Caco-2 (cell line): ENCODE data around the gene IGSF21. TPM values are rescaled to one million over a fixed set of nuclear protein-coding genes. Genes with fewer than 3 reads are reported as not detected.

Source experiments
- BruUV-seq: library from RNA; stranded (reverse); fragments of 400-500 nt; replicated peaks from 2 replicates; lab custom pipeline; 2021; lab: Mats Ljungman, UMichigan
- CTCF ChIA-PET: fragments of 300-600 bp; sonication (Branson Sonifier 250); formaldehyde crosslinking; loops from one replicate; lab custom pipeline; 2022; ENCODE audit warnings: antibody characterized with exemption; lab: Charles Lee
- POLR2A ChIA-PET: fragments of 300-600 bp; sonication (Branson Sonifier 250); formaldehyde crosslinking; loops from one replicate; lab custom pipeline; 2022; ENCODE audit warnings: antibody characterized with exemption; lab: Charles Lee
- DNase-seq, 2 experiments: peaks; one replicate each; pipeline versions ENCODE4 v3.0.0 to v3.0.0-alpha.2; 2020 to 2022
- H3K27me3 ChIP-seq: replicated peaks from 2 replicates; pipeline ENCODE4 v1.6.0; 2011; ENCODE audit warnings: low read length; ENCODE audit not compliant: control insufficient read depth, insufficient read depth
- H3K36me3 ChIP-seq: 2 replicates; pipeline ENCODE4 v1.5.1; 2011; ENCODE audit warnings: low read length; ENCODE audit not compliant: control insufficient read depth, insufficient read depth
- H3K4me1 ChIP-seq: fragments of 250-450 bp; sonication (Bioruptor Pico); 2 replicates; pipeline ENCODE4 v1.5.1; 2020; ENCODE audit warnings: mild to moderate bottlenecking
- H3K4me3 ChIP-seq: 2 replicates; pipeline ENCODE4 v1.5.1; 2011; ENCODE audit warnings: low read depth, mild to moderate bottlenecking, control low read depth, low read length
- H3K9me3 ChIP-seq: fragments of 250-450 bp; sonication (Bioruptor Pico); 2 replicates; pipeline ENCODE4 v1.5.1; 2020; ENCODE audit warnings: mild to moderate bottlenecking, moderate library complexity
- H3K27ac Mint-ChIP-seq: one replicate; pipeline ENCODE4 v1.8.0; 2022; ENCODE audit warnings: mixed read lengths; ENCODE audit not compliant: unreplicated experiment
- H3K27me3 Mint-ChIP-seq: one replicate; pipeline ENCODE4 v1.8.0; 2022; ENCODE audit warnings: mixed read lengths; ENCODE audit not compliant: insufficient read depth, unreplicated experiment
- H3K36me3 Mint-ChIP-seq: one replicate; pipeline ENCODE4 v1.8.0; 2022; ENCODE audit warnings: mild to moderate bottlenecking, mixed read lengths; ENCODE audit not compliant: insufficient read depth, unreplicated experiment
- H3K4me1 Mint-ChIP-seq: one replicate; pipeline ENCODE4 v1.8.0; 2022; ENCODE audit warnings: low read depth, mixed read lengths; ENCODE audit not compliant: unreplicated experiment
- H3K4me3 Mint-ChIP-seq: one replicate; pipeline ENCODE4 v1.8.0; 2022; ENCODE audit warnings: mild to moderate bottlenecking, moderate library complexity, mixed read lengths; ENCODE audit not compliant: unreplicated experiment
- H3K9me3 Mint-ChIP-seq: one replicate; pipeline ENCODE4 v1.8.0; 2022; ENCODE audit warnings: mixed read lengths; ENCODE audit not compliant: unreplicated experiment
- intact Hi-C: fragments of 100-400 bp; cut with micrococcal nuclease; formaldehyde crosslinking; loops from one replicate; pipeline ENCODE4 v1.10.0; 2022; ENCODE audit not compliant: unreplicated experiment
- total RNA-seq: library from RNA; stranded (reverse); gene quantifications from 2 replicates; pipeline ENCODE4 v1.2.3, GENCODE V29; 2022
- TF ChIP-seq, protein P1 (sequence below), 2 experiments: fragments of 200-600 bp in 1 of 2; IDR thresholded peaks; 1 replicate in 1 of 2; 2 replicates in 1 of 2; pipeline versions ENCODE4 v1.5.1 to v1.8.0; 2011 to 2022; ENCODE audit warnings: antibody characterized with exemption in 1 of 2, control low read depth in 1 of 2, inconsistent platforms in 1 of 2, low read depth in 1 of 2, low read length in 1 of 2, mild to moderate bottlenecking in 1 of 2, moderate library complexity in 1 of 2; ENCODE audit not compliant: insufficient read depth in 1 of 2, severe bottlenecking in 1 of 2, unreplicated experiment in 1 of 2

Gene IGSF21
- total RNA-seq, 1 experiment from 2014 or later, result not detected

DNA sequence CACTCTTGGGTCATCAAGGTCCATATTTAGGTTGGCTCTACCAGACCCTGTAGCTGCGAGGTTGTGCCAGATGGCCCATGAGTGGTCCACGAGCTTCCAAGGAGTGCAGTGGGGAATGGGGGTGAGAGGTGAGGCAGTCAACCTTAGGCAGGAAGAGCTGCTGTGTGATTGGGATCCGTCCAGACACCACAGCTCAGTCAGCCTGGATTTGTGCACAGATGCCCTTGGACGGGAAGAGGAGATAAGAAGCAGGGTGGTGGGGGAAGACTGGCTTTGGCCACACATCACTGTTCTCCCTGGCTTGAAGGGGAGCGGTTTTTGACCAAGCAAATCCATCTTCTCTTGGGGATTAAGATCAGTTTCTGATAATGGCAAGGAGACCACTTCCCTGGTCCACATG, 130.6 kb downstream of the IGSF21 start:
- TF ChIP-seq, protein P1, sequence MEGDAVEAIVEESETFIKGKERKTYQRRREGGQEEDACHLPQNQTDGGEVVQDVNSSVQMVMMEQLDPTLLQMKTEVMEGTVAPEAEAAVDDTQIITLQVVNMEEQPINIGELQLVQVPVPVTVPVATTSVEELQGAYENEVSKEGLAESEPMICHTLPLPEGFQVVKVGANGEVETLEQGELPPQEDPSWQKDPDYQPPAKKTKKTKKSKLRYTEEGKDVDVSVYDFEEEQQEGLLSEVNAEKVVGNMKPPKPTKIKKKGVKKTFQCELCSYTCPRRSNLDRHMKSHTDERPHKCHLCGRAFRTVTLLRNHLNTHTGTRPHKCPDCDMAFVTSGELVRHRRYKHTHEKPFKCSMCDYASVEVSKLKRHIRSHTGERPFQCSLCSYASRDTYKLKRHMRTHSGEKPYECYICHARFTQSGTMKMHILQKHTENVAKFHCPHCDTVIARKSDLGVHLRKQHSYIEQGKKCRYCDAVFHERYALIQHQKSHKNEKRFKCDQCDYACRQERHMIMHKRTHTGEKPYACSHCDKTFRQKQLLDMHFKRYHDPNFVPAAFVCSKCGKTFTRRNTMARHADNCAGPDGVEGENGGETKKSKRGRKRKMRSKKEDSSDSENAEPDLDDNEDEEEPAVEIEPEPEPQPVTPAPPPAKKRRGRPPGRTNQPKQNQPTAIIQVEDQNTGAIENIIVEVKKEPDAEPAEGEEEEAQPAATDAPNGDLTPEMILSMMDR (IDR thresholded peaks at IDR 0.05; ENCODE audit: insufficient read depth in 1 of 2, low read depth in 1 of 2, low read length in 1 of 2, severe bottlenecking in 1 of 2, unreplicated experiment in 1 of 2), result no peak
- Histone ChIP-seq H3K4me1 (no peaks in the 10 kb centered on the region), H3K36me3 (no peaks in the 10 kb centered on the region), H3K9me3 (no peaks in the 10 kb centered on the region), H3K27me3 (no peaks in the 10 kb centered on the region), H3K4me3 (no peak overlapping the region)
- intact Hi-C loops, result no loop called here
- H3K9me3 Mint-ChIP-seq, result no peaks in the 10 kb centered on the region
- no peak overlapping the region for H3K27ac Mint-ChIP-seq
- no peak overlapping the region for H3K4me3 Mint-ChIP-seq
- DNase-seq, result no peak
- ChIA-PET POLR2A (no interaction called here), CTCF (no interaction called here)
- peaks cover 23% of the 10 kb centered on the region for H3K27me3 Mint-ChIP-seq
- no peaks in the 10 kb centered on the region for H3K4me1 Mint-ChIP-seq
- no peaks in the 10 kb centered on the region for H3K36me3 Mint-ChIP-seq
- no TSS peak for BruUV-seq

DNA sequence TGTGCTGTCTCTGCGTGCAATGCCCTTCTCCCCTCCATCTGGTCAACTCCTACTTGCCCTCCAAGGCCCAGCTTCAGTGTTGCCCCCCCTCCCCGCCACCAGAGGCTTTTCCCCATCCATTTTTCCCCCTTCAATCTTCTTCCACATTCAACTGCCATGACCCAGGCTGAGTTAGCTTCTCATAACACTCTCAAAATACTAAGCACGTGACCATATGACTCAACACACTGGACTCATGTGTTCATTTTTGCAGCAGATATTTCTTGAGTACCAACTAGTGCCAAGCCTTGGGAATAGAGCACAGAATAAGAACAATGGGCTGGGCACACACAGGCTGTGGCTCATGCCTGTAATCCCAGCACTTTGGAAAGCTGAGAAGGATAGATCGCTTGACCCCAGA, 132.1 kb downstream of the IGSF21 start:
- H3K9me3 ChIP-seq, result no peaks in the 10 kb centered on the region
- no peaks in the 10 kb centered on the region for H3K27me3 ChIP-seq
- H3K27ac Mint-ChIP-seq, result no peak overlapping the region
- H3K4me3 ChIP-seq, result no peak overlapping the region
- intact Hi-C loops, result no loop called here
- no TSS peak for BruUV-seq
- H3K4me3 Mint-ChIP-seq, result no peak overlapping the region
- CTCF ChIA-PET, result interaction anchor here (0.6 kb wide), 1 partner anchor 15 kb away, joined by 4 read pairs; no protein-coding TSS in a partner anchor
- H3K4me1 Mint-ChIP-seq, result no peaks in the 10 kb centered on the region
- POLR2A ChIA-PET, result no interaction called here
- H3K36me3 ChIP-seq, result no peaks in the 10 kb centered on the region
- H3K27me3 Mint-ChIP-seq, result peaks cover 26% of the 10 kb centered on the region
- no peak for DNase-seq
- TF ChIP-seq, protein P1 (IDR thresholded peaks at IDR 0.05; ENCODE audit: insufficient read depth in 1 of 2, low read depth in 1 of 2, low read length in 1 of 2, severe bottlenecking in 1 of 2, unreplicated experiment in 1 of 2), result no peak
- H3K9me3 Mint-ChIP-seq, result no peaks in the 10 kb centered on the region
- H3K4me1 ChIP-seq, result no peaks in the 10 kb centered on the region
- no peaks in the 10 kb centered on the region for H3K36me3 Mint-ChIP-seq

DNA sequence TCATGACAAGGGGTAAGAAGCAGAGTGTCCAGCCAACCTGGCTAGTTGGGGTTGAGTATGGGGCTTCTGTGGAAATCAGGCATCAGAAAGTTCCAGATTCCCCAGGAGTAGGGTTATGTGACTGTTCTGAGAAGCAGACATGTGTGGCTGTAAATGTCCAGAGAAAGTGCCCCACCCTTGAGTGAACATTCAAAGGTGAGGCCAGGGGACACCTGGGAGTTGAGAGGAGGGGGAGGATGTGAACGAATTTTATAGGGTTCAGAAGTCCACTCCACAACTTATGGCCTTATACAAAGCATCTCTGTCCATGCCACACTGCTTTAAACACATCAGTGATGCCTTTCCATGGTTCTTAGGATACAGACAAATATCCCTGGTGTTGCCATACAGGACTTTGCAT, 133.3 kb downstream of the IGSF21 start:
- ChIA-PET POLR2A (no interaction called here), CTCF (no interaction called here)
- Mint-ChIP-seq H3K4me3 (no peak overlapping the region), H3K27ac (no peak overlapping the region), H3K36me3 (no peaks in the 10 kb centered on the region), H3K9me3 (no peaks in the 10 kb centered on the region), H3K4me1 (no peaks in the 10 kb centered on the region), H3K27me3 (peaks cover 23% of the 10 kb centered on the region)
- intact Hi-C loops, result no loop called here
- DNase-seq, result peak in 1 of 2 experiments; percentile 39
- H3K4me1 ChIP-seq, result no peaks in the 10 kb centered on the region
- TF ChIP-seq, protein P1 (IDR thresholded peaks at IDR 0.05; ENCODE audit: insufficient read depth in 1 of 2, low read depth in 1 of 2, low read length in 1 of 2, severe bottlenecking in 1 of 2, unreplicated experiment in 1 of 2), result no peak
- no peaks in the 10 kb centered on the region for H3K27me3 ChIP-seq
- H3K9me3 ChIP-seq, result no peaks in the 10 kb centered on the region
- no TSS peak for BruUV-seq
- H3K36me3 ChIP-seq, result no peaks in the 10 kb centered on the region
- H3K4me3 ChIP-seq, result no peak overlapping the region
